HEK293 (cell line): Measurements from ENCODE around the gene CYP4F2.

Experiments
- CTCF ChIP-seq: fragments of 450-650 bp; formaldehyde crosslinking; IDR thresholded peaks from 2 replicates; pipeline ENCODE4 v1.5.1; 2016; ENCODE audit warnings: missing biosample characterization, missing genetic modification characterization
- FEZF1 ChIP-seq: fragments of 450-650 bp; formaldehyde crosslinking; IDR thresholded peaks from 2 replicates; pipeline ENCODE4 v1.5.1; 2016; ENCODE audit warnings: missing biosample characterization, missing genetic modification characterization
- RBAK ChIP-seq: fragments of 450-650 bp; formaldehyde crosslinking; IDR thresholded peaks from 2 replicates; pipeline ENCODE4 v1.5.1; 2016; ENCODE audit warnings: missing biosample characterization, missing genetic modification characterization
- ZBTB21 ChIP-seq: fragments of 450-650 bp; formaldehyde crosslinking; IDR thresholded peaks from 2 replicates; pipeline ENCODE4 v1.5.1; 2017; ENCODE audit warnings: missing biosample characterization, missing genetic modification characterization
- ZEB2 ChIP-seq: fragments of 450-650 bp; formaldehyde crosslinking; IDR thresholded peaks from 2 replicates; pipeline ENCODE4 v1.5.1; 2016; ENCODE audit warnings: missing biosample characterization, missing genetic modification characterization
- ZNF121 ChIP-seq: fragments of 450-650 bp; formaldehyde crosslinking; IDR thresholded peaks from 2 replicates; pipeline ENCODE4 v1.5.1; 2016; ENCODE audit warnings: missing biosample characterization, missing genetic modification characterization
- ZNF324 ChIP-seq: fragments of 450-650 bp; formaldehyde crosslinking; IDR thresholded peaks from 2 replicates; pipeline ENCODE4 v1.5.1; 2016; ENCODE audit warnings: missing biosample characterization, missing genetic modification characterization
- ZNF558 ChIP-seq: fragments of 450-650 bp; formaldehyde crosslinking; IDR thresholded peaks from 2 replicates; pipeline ENCODE4 v1.5.1; 2016; ENCODE audit warnings: missing biosample characterization, missing genetic modification characterization
- TF ChIP-seq, protein P1 (sequence below): fragments of 450-650 bp; formaldehyde crosslinking; conservative IDR thresholded peaks from 2 replicates; pipeline ENCODE4 v1.5.1; 2016; ENCODE audit warnings: low read depth, missing biosample characterization, missing genetic modification characterization
- TF ChIP-seq, protein P2 (sequence below): fragments of 450-650 bp; formaldehyde crosslinking; IDR thresholded peaks from 2 replicates; pipeline ENCODE4 v1.5.1; 2016; ENCODE audit warnings: missing biosample characterization, missing genetic modification characterization

DNA sequence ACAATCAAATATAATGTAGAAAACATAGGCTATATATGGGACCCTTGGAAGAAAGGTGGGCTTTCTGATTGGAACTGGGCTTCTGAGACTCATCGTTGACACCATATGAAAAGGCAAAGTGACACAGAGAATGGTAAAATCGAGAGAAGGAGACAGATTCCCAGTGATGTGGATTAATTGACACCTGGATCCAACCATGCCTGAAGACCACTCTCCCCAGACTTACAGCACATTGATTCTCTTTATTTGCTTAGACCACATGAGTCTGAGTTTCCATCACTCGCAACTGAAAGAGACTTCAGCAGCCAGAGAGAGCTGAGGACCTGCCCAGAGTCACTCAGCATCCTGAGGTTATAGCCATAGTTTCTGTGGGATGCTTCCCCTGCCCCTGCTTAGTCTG is 30.4 kb upstream of the CYP4F2 start:
- TF ChIP-seq FEZF1 (no peak), ZEB2 (tag by site-specific recombination) (no peak), ZBTB21 (tag by site-specific recombination) (no peak), CTCF (no peak), ZNF121 (no peak), ZNF324 (tag by site-specific recombination) (no peak), ZNF558 (tag by site-specific recombination) (no peak), RBAK (tag by site-specific recombination) (no peak)
- TF ChIP-seq, protein P1, sequence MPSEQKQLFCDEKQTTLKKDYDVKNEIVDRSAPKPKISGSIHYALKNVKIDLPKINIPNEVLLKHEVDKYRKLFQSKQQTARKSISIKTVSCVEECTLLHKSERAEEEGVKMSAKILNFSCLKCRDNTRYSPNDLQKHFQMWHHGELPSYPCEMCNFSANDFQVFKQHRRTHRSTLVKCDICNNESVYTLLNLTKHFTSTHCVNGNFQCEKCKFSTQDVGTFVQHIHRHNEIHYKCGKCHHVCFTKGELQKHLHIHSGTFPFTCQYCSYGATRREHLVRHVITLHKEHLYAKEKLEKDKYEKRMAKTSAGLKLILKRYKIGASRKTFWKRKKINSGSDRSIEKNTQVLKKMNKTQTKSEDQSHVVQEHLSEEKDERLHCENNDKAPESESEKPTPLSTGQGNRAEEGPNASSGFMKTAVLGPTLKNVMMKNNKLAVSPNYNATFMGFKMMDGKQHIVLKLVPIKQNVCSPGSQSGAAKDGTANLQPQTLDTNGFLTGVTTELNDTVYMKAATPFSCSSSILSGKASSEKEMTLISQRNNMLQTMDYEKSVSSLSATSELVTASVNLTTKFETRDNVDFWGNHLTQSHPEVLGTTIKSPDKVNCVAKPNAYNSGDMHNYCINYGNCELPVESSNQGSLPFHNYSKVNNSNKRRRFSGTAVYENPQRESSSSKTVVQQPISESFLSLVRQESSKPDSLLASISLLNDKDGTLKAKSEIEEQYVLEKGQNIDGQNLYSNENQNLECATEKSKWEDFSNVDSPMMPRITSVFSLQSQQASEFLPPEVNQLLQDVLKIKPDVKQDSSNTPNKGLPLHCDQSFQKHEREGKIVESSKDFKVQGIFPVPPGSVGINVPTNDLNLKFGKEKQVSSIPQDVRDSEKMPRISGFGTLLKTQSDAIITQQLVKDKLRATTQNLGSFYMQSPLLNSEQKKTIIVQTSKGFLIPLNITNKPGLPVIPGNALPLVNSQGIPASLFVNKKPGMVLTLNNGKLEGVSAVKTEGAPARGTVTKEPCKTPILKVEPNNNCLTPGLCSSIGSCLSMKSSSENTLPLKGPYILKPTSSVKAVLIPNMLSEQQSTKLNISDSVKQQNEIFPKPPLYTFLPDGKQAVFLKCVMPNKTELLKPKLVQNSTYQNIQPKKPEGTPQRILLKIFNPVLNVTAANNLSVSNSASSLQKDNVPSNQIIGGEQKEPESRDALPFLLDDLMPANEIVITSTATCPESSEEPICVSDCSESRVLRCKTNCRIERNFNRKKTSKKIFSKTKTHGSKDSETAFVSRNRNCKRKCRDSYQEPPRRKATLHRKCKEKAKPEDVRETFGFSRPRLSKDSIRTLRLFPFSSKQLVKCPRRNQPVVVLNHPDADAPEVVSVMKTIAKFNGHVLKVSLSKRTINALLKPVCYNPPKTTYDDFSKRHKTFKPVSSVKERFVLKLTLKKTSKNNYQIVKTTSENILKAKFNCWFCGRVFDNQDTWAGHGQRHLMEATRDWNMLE (tag by site-specific recombination): no peak
- TF ChIP-seq, protein P2, sequence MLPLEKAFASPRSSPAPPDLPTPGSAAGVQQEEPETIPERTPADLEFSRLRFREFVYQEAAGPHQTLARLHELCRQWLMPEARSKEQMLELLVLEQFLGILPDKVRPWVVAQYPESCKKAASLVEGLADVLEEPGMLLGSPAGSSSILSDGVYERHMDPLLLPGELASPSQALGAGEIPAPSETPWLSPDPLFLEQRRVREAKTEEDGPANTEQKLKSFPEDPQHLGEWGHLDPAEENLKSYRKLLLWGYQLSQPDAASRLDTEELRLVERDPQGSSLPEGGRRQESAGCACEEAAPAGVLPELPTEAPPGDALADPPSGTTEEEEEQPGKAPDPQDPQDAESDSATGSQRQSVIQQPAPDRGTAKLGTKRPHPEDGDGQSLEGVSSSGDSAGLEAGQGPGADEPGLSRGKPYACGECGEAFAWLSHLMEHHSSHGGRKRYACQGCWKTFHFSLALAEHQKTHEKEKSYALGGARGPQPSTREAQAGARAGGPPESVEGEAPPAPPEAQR: no peak
